K562 (cell line): ENCODE data around the gene TYW1. TPM values are rescaled to one million over a fixed set of nuclear protein-coding genes. Genes with fewer than 3 reads are reported as not detected.
"Not testable (repeated sequence)": the region's sequence is repeated elsewhere in the genome, so short reads cannot be mapped to it uniquely, and the experiment has no call there.

Experiments used
- ATAC-seq: fragments of 200-7000 bp; cut with Tn5 transposase; 3 replicates; pipeline ENCODE4 v1.9.1; 2020; ENCODE audit warnings: moderate library complexity
- BruUV-seq: library from RNA; stranded (reverse); fragments of 400-500 nt; replicated peaks from 2 replicates; lab custom pipeline; 2021; lab: Mats Ljungman, UMichigan
- CTCF ChIA-PET: fragments of 300-600 bp; formaldehyde crosslinking; extraction: SDS; loops from one replicate; lab custom pipeline; 2021; ENCODE audit warnings: low intra/inter-chr PET ratio; lab: Yijun Ruan, JAX
- POLR2A ChIA-PET: fragments of 300-600, 350-650 bp; sonication (Branson Sonifier 250); formaldehyde crosslinking; extraction: SDS; loops from one replicate; lab custom pipeline; 2021; ENCODE audit warnings: antibody characterized with exemption, inconsistent platforms; lab: Yijun Ruan, JAX
- DNase-seq, 4 experiments: peaks; one replicate each; pipeline versions ENCODE4 v3.0.0 to v3.0.0-alpha.2; 2011 to 2018; ENCODE audit warnings: low spot score in 3 of 4, mixed read lengths in 3 of 4; ENCODE audit errors: extremely low read depth in 1 of 4
- FAIRE-seq: peaks from 2 replicates; lab custom pipeline; 2011; peaks lifted over from hg19 to GRCh38; lab: Jason Lieb, UNC
- H2AFZ ChIP-seq: 2 replicates; pipeline ENCODE4 v1.6.0; 2011; ENCODE audit warnings: low read depth, low read length, control low read depth, inconsistent platforms
- H3K27ac ChIP-seq: fragments of 200-600 bp; 3 replicates; pipeline ENCODE4 v1.8.0; 2011; ENCODE audit warnings: low read depth, mild to moderate bottlenecking, control low read depth, inconsistent platforms, low read length, moderate library complexity, mixed read lengths; ENCODE audit errors: extremely low read depth
- H3K27me3 ChIP-seq, 2 experiments: fragments of 300-600 bp in 1 of 2; 2 replicates in 1 of 2; 3 replicates in 1 of 2; pipeline versions ENCODE4 v1.6.0 to v1.8.0; 2011; ENCODE audit warnings: inconsistent platforms in 2 of 2, low read length in 2 of 2, mild to moderate bottlenecking in 1 of 2, mixed read lengths in 1 of 2, moderate library complexity in 1 of 2; ENCODE audit not compliant: control insufficient read depth in 2 of 2, insufficient read depth in 2 of 2
- H3K36me3 ChIP-seq: fragments of 300-600 bp; 3 replicates; pipeline ENCODE4 v1.8.0; 2011; ENCODE audit warnings: mild to moderate bottlenecking, low read length, inconsistent platforms; ENCODE audit not compliant: control insufficient read depth, insufficient read depth
- H3K4me1 ChIP-seq, 2 experiments: fragments of 200-600 bp in 1 of 2; replicated peaks in 1 of 2; 2 replicates in 1 of 2; 3 replicates in 1 of 2; pipeline versions ENCODE4 v1.5.1 to v1.8.0; 2011; ENCODE audit warnings: inconsistent platforms in 2 of 2, low read length in 2 of 2, mild to moderate bottlenecking in 1 of 2, mixed read lengths in 1 of 2, moderate library complexity in 1 of 2; ENCODE audit not compliant: control insufficient read depth in 2 of 2, insufficient read depth in 2 of 2
- H3K4me2 ChIP-seq: 2 replicates; pipeline ENCODE4 v1.6.1; 2011; ENCODE audit warnings: low read length, control low read depth, inconsistent platforms, mixed read lengths; ENCODE audit not compliant: insufficient read depth
- H3K4me3 ChIP-seq: fragments of 200-600 bp; sonication (generic), shearing (Covaris generic); 2 replicates; pipeline ENCODE4 v1.5.1; 2016; ENCODE audit warnings: control low read depth, inconsistent platforms
- H3K79me2 ChIP-seq: fragments of 200-600 bp; 3 replicates; pipeline ENCODE4 v1.8.0; 2011; ENCODE audit warnings: low read length, inconsistent platforms; ENCODE audit not compliant: control insufficient read depth, insufficient read depth
- H3K9ac ChIP-seq, 2 experiments: 2 replicates each; pipeline versions ENCODE4 v1.6.0 to v1.6.1; 2011; ENCODE audit warnings: low read depth in 2 of 2, low read length in 2 of 2, control low read depth in 1 of 2, inconsistent platforms in 1 of 2, mild to moderate bottlenecking in 1 of 2, mixed read lengths in 1 of 2; ENCODE audit not compliant: insufficient read depth in 1 of 2
- H3K9me1 ChIP-seq: one replicate; pipeline ENCODE4 v1.6.0; 2011; ENCODE audit warnings: inconsistent platforms, mild to moderate bottlenecking, low read length, moderate library complexity; ENCODE audit not compliant: control insufficient read depth, insufficient read depth
- H3K9me3 ChIP-seq: replicated peaks from 2 replicates; pipeline ENCODE4 v1.5.1; 2011; ENCODE audit warnings: low read depth, low read length, inconsistent platforms; ENCODE audit not compliant: control insufficient read depth, insufficient read depth
- H4K20me1 ChIP-seq: replicated peaks from 2 replicates; pipeline ENCODE4 v1.6.1; 2011; ENCODE audit warnings: low read length, inconsistent platforms, mixed read lengths; ENCODE audit not compliant: control insufficient read depth, insufficient read depth
- EP300 ChIP-seq: IDR thresholded peaks from 2 replicates; pipeline ENCODE4 v1.6.1; 2012; ENCODE audit warnings: low read length, improper control_type of control experiment
- FOSL1 ChIP-seq: fragments of 200-800 bp; sonication (Bioruptor generic); conservative IDR thresholded peaks from 2 replicates; pipeline ENCODE4 v1.6.1; 2016; ENCODE audit warnings: missing genetic modification characterization, missing compliant biosample characterization
- KDM1A ChIP-seq, 2 experiments: fragments of 450-650 bp; IDR thresholded peaks; 2 replicates each; pipeline ENCODE4 v1.6.1; 2016; ENCODE audit warnings: mild to moderate bottlenecking in 2 of 2
- MAFG ChIP-seq: fragments of 450-650 bp; conservative IDR thresholded peaks from 2 replicates; pipeline ENCODE4 v1.6.1; 2016; ENCODE audit warnings: missing genetic modification characterization, missing compliant biosample characterization
- NFE2 ChIP-seq: IDR thresholded peaks from 2 replicates; pipeline ENCODE4 v1.6.1; 2014; ENCODE audit warnings: antibody characterized with exemption, low read depth
- NFIC ChIP-seq: fragments of 450-650 bp; IDR thresholded peaks from 2 replicates; pipeline ENCODE4 v1.6.1; 2017; ENCODE audit warnings: mild to moderate bottlenecking, inconsistent platforms
- RAD21 ChIP-seq, 2 experiments: fragments of 250-450 bp in 1 of 2; fragments of 450-650 bp in 1 of 2; sonication (Bioruptor Pico) in 1 of 2; formaldehyde crosslinking in 1 of 2; IDR thresholded peaks in 1 of 2; conservative IDR thresholded peaks in 1 of 2; 2 replicates each; pipeline versions ENCODE4 v1.4.0 to v1.8.0; 2020 to 2022; ENCODE audit warnings: mild to moderate bottlenecking in 2 of 2, moderate library complexity in 1 of 2
- RCOR1 ChIP-seq, 2 experiments: IDR thresholded peaks; 2 replicates each; pipeline ENCODE4 v1.6.1; 2012; ENCODE audit warnings: low read depth in 2 of 2, low read length in 2 of 2, borderline replicate concordance in 1 of 2, improper control_type of control experiment in 1 of 2
- SMARCA4 ChIP-seq: fragments of 450-650 bp; IDR thresholded peaks from 2 replicates; pipeline ENCODE4 v1.6.1; 2016
- SOX6 ChIP-seq: fragments of 450-650 bp; IDR thresholded peaks from 2 replicates; pipeline ENCODE4 v1.6.1; 2014; ENCODE audit warnings: mild to moderate bottlenecking
- WGBS: fragments of 100-300 bp; shearing (Covaris generic); methylation state at CpG from one replicate; pipeline ENCODE4 v1.1.6; 2016; ENCODE audit warnings: low coverage, mixed read lengths; ENCODE audit not compliant: insufficient coverage; ENCODE audit errors: missing lambda C conversion rate; 5-methylcytosine and 5-hydroxymethylcytosine counted together
- in situ Hi-C: fragments of 300-500 bp; cut with MboI; formaldehyde crosslinking; loops from 4 replicates; pipeline ENCODE4 v1.15.0; 2018; ENCODE audit warnings: inconsistent platforms, mixed read lengths
- intact Hi-C: fragments of 100-400 bp; cut with micrococcal nuclease; formaldehyde crosslinking; loops from 2 replicates; pipeline ENCODE4 v1.14.2; 2022
- polyA plus RNA-seq, 8 experiments: library from polyadenylated mRNA; depleted of rRNA in 4 of 8; stranded (reverse) in 5 of 8; unstranded in 3 of 8; fragments of >200 nt; fragmentation: Nextera tagmentation in 2 of 8; fragmentation: Illumina TruSeq in 1 of 8; extraction: Ambion mirVana in 2 of 8; extraction: Trizol in 1 of 8; gene quantifications; 2 replicates each; pipeline versions ENCODE4 v1.2.1 to v1.2.3, GENCODE V29; 2011 to 2014; ENCODE audit warnings: inconsistent platforms in 1 of 8, missing spikeins in 1 of 8
- total RNA-seq, 7 experiments: library from RNA; depleted of rRNA in 6 of 7; stranded (reverse); fragments of >200 nt in 6 of 7; fragmentation: Illumina TruSeq in 2 of 7; extraction: Trizol in 2 of 7; gene quantifications; 2 replicates each; pipeline versions ENCODE4 v1.2.1 to v1.2.3, GENCODE V29; 2011 to 2021; ENCODE audit warnings: low replicate concordance in 1 of 7
- TF ChIP-seq, protein P1 (sequence below), 3 experiments: IDR thresholded peaks in 2 of 3; conservative IDR thresholded peaks in 1 of 3; 2 replicates each; pipeline ENCODE4 v1.5.1; 2011 to 2012; ENCODE audit warnings: low read length in 3 of 3, mild to moderate bottlenecking in 3 of 3, control low read depth in 2 of 3, improper control_type of control experiment in 1 of 3, inconsistent platforms in 1 of 3, low read depth in 1 of 3, mixed read lengths in 1 of 3, moderate library complexity in 1 of 3; ENCODE audit not compliant: insufficient read depth in 2 of 3
- TF ChIP-seq, protein P2 (sequence below): fragments of 450-650 bp; IDR thresholded peaks from 2 replicates; pipeline ENCODE4 v1.6.1; 2016
- TF ChIP-seq, protein P3 (sequence below), 2 experiments: IDR thresholded peaks in 1 of 2; conservative IDR thresholded peaks in 1 of 2; 2 replicates each; pipeline ENCODE4 v1.6.1; 2016; ENCODE audit warnings: low read depth in 2 of 2, mild to moderate bottlenecking in 1 of 2, missing compliant biosample characterization in 1 of 2, missing genetic modification characterization in 1 of 2, moderate library complexity in 1 of 2

Gene TYW1
- total and polyA plus RNA-seq, 9 of the 15 experiments (the other 6 are each of a cell fraction or from before 2014, with no cell fraction given) = 17.4 to 32.0 (median 26.2) TPM

DNA sequence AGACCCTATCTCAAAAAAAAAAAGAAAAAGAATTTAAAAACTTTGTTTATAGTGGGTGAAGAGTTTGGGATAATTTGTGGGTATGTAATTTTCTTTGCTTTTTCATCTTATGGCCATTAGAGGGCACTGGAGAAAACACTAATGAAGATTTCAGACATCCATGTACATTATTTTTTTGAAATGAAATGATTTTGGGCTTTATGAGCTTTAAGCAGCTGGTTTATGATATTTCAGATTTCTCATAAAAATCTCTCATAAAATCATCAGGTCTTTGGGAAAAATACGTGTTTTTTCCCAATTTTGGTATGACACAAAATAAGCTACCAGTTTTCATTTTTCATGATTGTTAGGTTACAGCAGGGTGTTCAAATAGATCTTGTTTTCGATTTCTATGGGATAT lies 44.2 kb downstream of the TYW1 start (continued):
- TF ChIP-seq, protein P1, sequence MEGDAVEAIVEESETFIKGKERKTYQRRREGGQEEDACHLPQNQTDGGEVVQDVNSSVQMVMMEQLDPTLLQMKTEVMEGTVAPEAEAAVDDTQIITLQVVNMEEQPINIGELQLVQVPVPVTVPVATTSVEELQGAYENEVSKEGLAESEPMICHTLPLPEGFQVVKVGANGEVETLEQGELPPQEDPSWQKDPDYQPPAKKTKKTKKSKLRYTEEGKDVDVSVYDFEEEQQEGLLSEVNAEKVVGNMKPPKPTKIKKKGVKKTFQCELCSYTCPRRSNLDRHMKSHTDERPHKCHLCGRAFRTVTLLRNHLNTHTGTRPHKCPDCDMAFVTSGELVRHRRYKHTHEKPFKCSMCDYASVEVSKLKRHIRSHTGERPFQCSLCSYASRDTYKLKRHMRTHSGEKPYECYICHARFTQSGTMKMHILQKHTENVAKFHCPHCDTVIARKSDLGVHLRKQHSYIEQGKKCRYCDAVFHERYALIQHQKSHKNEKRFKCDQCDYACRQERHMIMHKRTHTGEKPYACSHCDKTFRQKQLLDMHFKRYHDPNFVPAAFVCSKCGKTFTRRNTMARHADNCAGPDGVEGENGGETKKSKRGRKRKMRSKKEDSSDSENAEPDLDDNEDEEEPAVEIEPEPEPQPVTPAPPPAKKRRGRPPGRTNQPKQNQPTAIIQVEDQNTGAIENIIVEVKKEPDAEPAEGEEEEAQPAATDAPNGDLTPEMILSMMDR (IDR thresholded peaks at IDR 0.05 in 2 of 3, conservative IDR thresholded peaks at IDR 0.05 in 1 of 3; ENCODE audit: insufficient read depth in 2 of 3, low read depth in 1 of 3, low read length in 3 of 3) = peak; percentile 2 to 44 (median 27); a peak in 3 of 6 replicates
- TF ChIP-seq RAD21 (CRISPR knock-in tag; conservative IDR thresholded peaks at IDR 0.05 in 1 of 2, IDR thresholded peaks at IDR 0.05 in 1 of 2) = peak; percentile 29 to 41; a peak in 2 of 4 replicates
- TF ChIP-seq, all 486 proteins: peak for 3; not testable (repeated sequence) for 483

DNA sequence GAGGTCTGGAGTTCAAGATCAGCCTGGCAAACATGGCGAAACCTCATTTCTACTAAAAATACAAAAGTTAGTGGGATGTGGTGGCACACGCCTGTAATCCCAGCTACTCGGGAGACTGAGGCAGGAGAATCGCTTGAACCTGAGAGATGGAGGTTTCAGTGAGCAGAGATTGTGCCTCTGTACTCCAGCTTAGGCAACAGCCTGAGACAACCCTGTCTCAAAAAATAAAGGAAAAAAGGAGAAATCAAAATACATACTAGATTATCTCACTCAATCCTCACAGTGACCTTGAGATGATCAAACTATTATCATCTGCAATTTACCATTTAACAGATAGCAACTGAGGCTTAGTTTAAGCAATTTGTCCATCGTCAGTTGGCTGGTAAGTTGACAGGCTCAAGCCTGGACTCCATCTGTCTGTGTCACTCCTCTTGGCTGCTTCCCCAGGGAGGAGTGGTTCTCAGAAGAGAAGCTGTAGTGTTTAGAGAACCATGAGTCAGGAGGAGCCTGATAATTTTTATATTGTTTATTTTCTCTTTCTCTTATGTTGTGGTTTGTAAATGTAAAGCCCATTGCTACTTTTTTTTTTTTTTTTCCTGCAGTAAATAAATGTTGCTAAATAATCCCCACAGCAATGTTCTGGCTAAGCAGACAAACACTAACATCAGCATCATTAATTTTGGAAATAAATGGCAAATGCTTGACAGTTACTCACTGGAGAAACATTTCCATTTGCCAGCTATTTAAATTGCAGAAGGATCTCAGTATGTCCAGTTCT lies 46.3 kb downstream of the TYW1 start:
- H4K20me1 ChIP-seq, H3K4me3 ChIP-seq, H3K4me2 ChIP-seq, BruUV-seq, H3K27me3 ChIP-seq, POLR2A ChIA-PET, CTCF ChIA-PET, H3K79me2 ChIP-seq, in situ Hi-C loops, H3K9me3 ChIP-seq, H2AFZ ChIP-seq, H3K27ac ChIP-seq, H3K9me1 ChIP-seq, H3K9ac ChIP-seq: not testable (repeated sequence)
- DNase-seq = peak in 2 of 4 experiments; percentile 29 to 67
- H3K4me1 ChIP-seq = peaks cover 7 to 10% of the 10 kb centered on the region in 2 experiments; a peak in 4 of 5 replicates
- ATAC-seq = peak; percentile 94
- FAIRE-seq = peak; percentile 84
- peaks cover 11% of the 10 kb centered on the region; the same call in 1 of the 3 replicates for H3K36me3 ChIP-seq
- WGBS = 50% methylated on average over 5 of the region's 5 CpGs
- intact Hi-C loops = loop anchor here (10.0 kb wide), 1 partner anchor 62 kb away; no protein-coding TSS in a partner anchor
- TF ChIP-seq, protein P2, sequence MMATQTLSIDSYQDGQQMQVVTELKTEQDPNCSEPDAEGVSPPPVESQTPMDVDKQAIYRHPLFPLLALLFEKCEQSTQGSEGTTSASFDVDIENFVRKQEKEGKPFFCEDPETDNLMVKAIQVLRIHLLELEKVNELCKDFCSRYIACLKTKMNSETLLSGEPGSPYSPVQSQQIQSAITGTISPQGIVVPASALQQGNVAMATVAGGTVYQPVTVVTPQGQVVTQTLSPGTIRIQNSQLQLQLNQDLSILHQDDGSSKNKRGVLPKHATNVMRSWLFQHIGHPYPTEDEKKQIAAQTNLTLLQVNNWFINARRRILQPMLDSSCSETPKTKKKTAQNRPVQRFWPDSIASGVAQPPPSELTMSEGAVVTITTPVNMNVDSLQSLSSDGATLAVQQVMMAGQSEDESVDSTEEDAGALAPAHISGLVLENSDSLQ = peak; percentile 90
- TF ChIP-seq MAFG (tag) (peak; percentile 57), SOX6 (0 out of 2 replicates have a peak, but pooled peaks have one; percentile 24), KDM1A (IDR thresholded peaks at IDR 0.05) (peak; percentile 41 to 67; a peak in 2 of 4 replicates), NFE2 (peak; percentile 69), RCOR1 (IDR thresholded peaks at IDR 0.05; ENCODE audit: borderline replicate concordance in 1 of 2, low read depth in 2 of 2, low read length in 2 of 2) (peak in 1 of 2 experiments; percentile 24; a peak in 1 of 4 replicates), NFIC (peak; percentile 86), SMARCA4 (0 out of 2 replicates have a peak, but pooled peaks have one; percentile 36), FOSL1 (tag) (0 out of 2 replicates have a peak, but pooled peaks have one; percentile 14), EP300 (peak; percentile 5; the same call in 1 of the 2 replicates)
- TF ChIP-seq, protein P3, sequence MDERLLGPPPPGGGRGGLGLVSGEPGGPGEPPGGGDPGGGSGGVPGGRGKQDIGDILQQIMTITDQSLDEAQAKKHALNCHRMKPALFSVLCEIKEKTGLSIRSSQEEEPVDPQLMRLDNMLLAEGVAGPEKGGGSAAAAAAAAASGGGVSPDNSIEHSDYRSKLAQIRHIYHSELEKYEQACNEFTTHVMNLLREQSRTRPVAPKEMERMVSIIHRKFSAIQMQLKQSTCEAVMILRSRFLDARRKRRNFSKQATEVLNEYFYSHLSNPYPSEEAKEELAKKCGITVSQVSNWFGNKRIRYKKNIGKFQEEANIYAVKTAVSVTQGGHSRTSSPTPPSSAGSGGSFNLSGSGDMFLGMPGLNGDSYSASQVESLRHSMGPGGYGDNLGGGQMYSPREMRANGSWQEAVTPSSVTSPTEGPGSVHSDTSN (CRISPR knock-in tag; IDR thresholded peaks at IDR 0.05; ENCODE audit: low read depth) = not testable (repeated sequence)
- TF ChIP-seq, protein P3 (tag; conservative IDR thresholded peaks at IDR 0.05; ENCODE audit: low read depth) = peak; percentile 95
